Ishikawa (cell line): ENCODE results near the gene CEP104.

ENCODE experiments used
- CEBPB ChIP-seq: IDR thresholded peaks from 2 replicates; pipeline ENCODE4 v1.6.1; 2012
- CREB1 ChIP-seq: IDR thresholded peaks from 2 replicates; pipeline ENCODE4 v1.6.1; 2012; ENCODE audit warnings: low read depth
- EGR1 ChIP-seq: IDR thresholded peaks from 2 replicates; pipeline ENCODE4 v1.6.1; 2012
- EP300 ChIP-seq: IDR thresholded peaks from 2 replicates; pipeline ENCODE4 v1.6.1; 2012; ENCODE audit warnings: borderline replicate concordance
- FOXM1 ChIP-seq: IDR thresholded peaks from 2 replicates; pipeline ENCODE4 v1.6.1; 2012; ENCODE audit warnings: low read depth, borderline replicate concordance
- NFIC ChIP-seq: IDR thresholded peaks from 2 replicates; pipeline ENCODE4 v1.6.1; 2012
- RAD21 ChIP-seq: IDR thresholded peaks from 2 replicates; pipeline ENCODE4 v1.6.1; 2012; ENCODE audit warnings: low read depth
- TAF1 ChIP-seq: IDR thresholded peaks from 2 replicates; pipeline ENCODE4 v1.6.1; 2012; ENCODE audit warnings: low read depth, mild to moderate bottlenecking
- TCF12 ChIP-seq: IDR thresholded peaks from 2 replicates; pipeline ENCODE4 v1.6.1; 2012; ENCODE audit warnings: low read depth
- TEAD4 ChIP-seq: IDR thresholded peaks from 2 replicates; pipeline ENCODE4 v1.6.1; 2012
- YY1 ChIP-seq: IDR thresholded peaks from 2 replicates; pipeline ENCODE4 v1.6.1; 2012; ENCODE audit warnings: low read depth
- ZBTB7A ChIP-seq: IDR thresholded peaks from 2 replicates; pipeline ENCODE4 v1.6.1; 2012; ENCODE audit warnings: low read depth
- TF ChIP-seq, protein P1 (sequence below): IDR thresholded peaks from 2 replicates; pipeline ENCODE4 v1.6.1; 2012; ENCODE audit warnings: low read depth, mild to moderate bottlenecking
- TF ChIP-seq, protein P2 (sequence below): IDR thresholded peaks from 2 replicates; pipeline ENCODE4 v1.6.1; 2012
- TF ChIP-seq, protein P3 (sequence below): IDR thresholded peaks from 2 replicates; pipeline ENCODE4 v1.6.1; 2012

Gene CEP104

DNA sequence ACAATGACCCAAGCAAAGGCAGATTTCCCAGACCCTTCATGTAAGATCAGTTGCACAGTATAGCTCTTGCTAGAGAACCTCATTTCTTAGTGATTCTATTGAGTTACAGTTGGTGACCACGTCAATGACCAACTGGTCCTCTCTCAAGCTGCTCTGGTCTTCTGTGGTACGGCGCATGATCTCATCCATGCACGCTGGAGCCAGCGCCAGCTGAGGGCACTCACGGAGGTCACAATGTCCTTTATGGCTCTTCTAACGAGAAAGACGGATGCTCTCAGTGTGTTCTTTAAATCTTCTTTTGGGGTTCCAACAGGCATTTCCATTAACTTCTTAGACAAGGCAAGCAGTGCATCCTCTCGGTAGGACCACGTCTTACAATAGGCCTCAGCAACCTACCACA, 22.3 kb downstream of the CEP104 start:
- TF ChIP-seq RAD21 (no peak), TEAD4 (no peak), TAF1 (no peak), NFIC (no peak), CREB1 (no peak), ZBTB7A (no peak), EGR1 (no peak), CEBPB (no peak), TCF12 (no peak), YY1 (no peak)
- TF ChIP-seq, protein P1, sequence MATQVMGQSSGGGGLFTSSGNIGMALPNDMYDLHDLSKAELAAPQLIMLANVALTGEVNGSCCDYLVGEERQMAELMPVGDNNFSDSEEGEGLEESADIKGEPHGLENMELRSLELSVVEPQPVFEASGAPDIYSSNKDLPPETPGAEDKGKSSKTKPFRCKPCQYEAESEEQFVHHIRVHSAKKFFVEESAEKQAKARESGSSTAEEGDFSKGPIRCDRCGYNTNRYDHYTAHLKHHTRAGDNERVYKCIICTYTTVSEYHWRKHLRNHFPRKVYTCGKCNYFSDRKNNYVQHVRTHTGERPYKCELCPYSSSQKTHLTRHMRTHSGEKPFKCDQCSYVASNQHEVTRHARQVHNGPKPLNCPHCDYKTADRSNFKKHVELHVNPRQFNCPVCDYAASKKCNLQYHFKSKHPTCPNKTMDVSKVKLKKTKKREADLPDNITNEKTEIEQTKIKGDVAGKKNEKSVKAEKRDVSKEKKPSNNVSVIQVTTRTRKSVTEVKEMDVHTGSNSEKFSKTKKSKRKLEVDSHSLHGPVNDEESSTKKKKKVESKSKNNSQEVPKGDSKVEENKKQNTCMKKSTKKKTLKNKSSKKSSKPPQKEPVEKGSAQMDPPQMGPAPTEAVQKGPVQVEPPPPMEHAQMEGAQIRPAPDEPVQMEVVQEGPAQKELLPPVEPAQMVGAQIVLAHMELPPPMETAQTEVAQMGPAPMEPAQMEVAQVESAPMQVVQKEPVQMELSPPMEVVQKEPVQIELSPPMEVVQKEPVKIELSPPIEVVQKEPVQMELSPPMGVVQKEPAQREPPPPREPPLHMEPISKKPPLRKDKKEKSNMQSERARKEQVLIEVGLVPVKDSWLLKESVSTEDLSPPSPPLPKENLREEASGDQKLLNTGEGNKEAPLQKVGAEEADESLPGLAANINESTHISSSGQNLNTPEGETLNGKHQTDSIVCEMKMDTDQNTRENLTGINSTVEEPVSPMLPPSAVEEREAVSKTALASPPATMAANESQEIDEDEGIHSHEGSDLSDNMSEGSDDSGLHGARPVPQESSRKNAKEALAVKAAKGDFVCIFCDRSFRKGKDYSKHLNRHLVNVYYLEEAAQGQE, result no peak
- TF ChIP-seq, protein P2, sequence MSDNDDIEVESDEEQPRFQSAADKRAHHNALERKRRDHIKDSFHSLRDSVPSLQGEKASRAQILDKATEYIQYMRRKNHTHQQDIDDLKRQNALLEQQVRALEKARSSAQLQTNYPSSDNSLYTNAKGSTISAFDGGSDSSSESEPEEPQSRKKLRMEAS, result no peak

DNA sequence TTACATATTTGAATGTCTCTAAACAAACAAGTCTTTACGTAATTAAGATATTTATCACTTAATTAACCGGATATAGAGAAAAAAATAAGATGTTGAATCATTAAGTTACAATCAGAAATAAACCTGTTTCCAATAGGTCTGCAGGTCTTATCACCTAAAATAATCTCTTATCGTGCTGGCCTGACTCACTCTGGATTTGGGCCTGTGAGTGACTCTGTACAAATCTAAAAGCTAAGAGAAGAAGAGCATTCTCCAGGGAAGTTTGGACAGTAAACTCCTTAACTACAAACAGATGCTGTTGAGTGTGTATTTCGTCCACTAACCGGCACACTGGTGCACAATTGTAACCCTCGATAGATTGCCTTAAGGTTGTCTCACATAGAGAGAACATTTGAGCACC, 25.3 kb downstream of the CEP104 start:
- TF ChIP-seq, protein P1, result no peak
- TF ChIP-seq TAF1 (no peak), EP300 (no peak), ZBTB7A (no peak), TEAD4 (no peak), FOXM1 (no peak), EGR1 (no peak), RAD21 (no peak), CEBPB (no peak), YY1 (no peak), CREB1 (no peak), NFIC (no peak), TCF12 (no peak)
- TF ChIP-seq, protein P2, result no peak
- TF ChIP-seq, protein P3, sequence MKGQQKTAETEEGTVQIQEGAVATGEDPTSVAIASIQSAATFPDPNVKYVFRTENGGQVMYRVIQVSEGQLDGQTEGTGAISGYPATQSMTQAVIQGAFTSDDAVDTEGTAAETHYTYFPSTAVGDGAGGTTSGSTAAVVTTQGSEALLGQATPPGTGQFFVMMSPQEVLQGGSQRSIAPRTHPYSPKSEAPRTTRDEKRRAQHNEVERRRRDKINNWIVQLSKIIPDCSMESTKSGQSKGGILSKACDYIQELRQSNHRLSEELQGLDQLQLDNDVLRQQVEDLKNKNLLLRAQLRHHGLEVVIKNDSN, result no peak

- TF ChIP-seq CEBPB (no peak), CREB1 (no peak), NFIC (no peak), EP300 (no peak), EGR1 (no peak), TAF1 (no peak), RAD21 (no peak), TCF12 (no peak), ZBTB7A (no peak), FOXM1 (no peak), TEAD4 (no peak), YY1 (no peak)
- TF ChIP-seq, protein P3, result no peak
- TF ChIP-seq, protein P1, result no peak
- TF ChIP-seq, protein P2, result no peak
Observed at GRCh38 chr1:3828391-3828790, 28.6 kb downstream of the CEP104 start.

DNA sequence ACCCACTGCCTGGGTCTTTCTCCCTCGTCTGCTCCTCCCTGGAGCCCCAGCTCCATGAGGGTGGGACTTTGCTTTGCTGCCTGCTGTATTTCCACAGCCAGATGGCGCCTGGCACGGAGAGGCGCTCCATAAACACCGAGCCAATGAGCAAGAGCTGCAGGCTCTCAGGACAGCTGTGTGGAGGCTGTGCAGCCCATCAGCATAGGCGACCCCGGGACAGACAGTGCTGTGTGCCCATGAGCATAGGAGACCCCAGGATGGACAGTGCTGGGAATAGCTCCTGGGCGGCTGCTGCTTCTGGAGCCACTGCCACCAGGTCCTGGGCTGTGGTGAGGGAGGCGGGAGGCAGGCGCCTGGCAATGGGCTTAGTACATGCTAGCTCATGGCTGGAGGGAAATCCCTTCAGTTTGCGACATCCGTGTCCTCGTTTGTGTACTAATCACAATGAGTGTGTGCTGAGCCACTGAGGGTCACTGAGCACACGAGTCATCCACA, 29.2 kb downstream of the CEP104 start:
- TF ChIP-seq RAD21 (no peak), FOXM1 (no peak), CREB1 (no peak), YY1 (no peak), TEAD4 (no peak), EGR1 (no peak), ZBTB7A (no peak), TCF12 (no peak), TAF1 (no peak), EP300 (no peak)
- TF ChIP-seq, protein P1, result no peak
